HepG2 (cell line): ENCODE data around the gene TRIM42. TPM values are rescaled to one million over a fixed set of nuclear protein-coding genes. Genes with fewer than 3 reads are reported as not detected.
A peak's percentile ranks its signal among the peaks of the same experiment; 100 is the strongest.

Experiments
- CREBL2 ChIP-seq: sonication (generic); formaldehyde crosslinking; IDR thresholded peaks from 2 replicates; pipeline ENCODE4 v1.8.1; 2023; ENCODE audit warnings: missing genetic modification reagents, mild to moderate bottlenecking, borderline replicate concordance
- DNMT3B ChIP-seq: conservative IDR thresholded peaks from 2 replicates; pipeline ENCODE4 v1.6.1; 2016; ENCODE audit warnings: missing biosample characterization, control low read depth
- EHMT2 ChIP-seq: fragments of 200-600 bp; sonication (generic); IDR thresholded peaks from 2 replicates; pipeline ENCODE4 v1.7.0; 2017; ENCODE audit warnings: antibody characterized with exemption, low read depth, low read length, borderline replicate concordance
- FOXP1 ChIP-seq, 2 experiments: fragments of 450-650 bp in 1 of 2; IDR thresholded peaks; 2 replicates each; pipeline ENCODE4 v1.6.1; 2017 to 2018; ENCODE audit warnings: antibody characterized with exemption in 1 of 2
- HNF4G ChIP-seq, 2 experiments: sonication (generic) in 1 of 2; formaldehyde crosslinking in 1 of 2; IDR thresholded peaks; 2 replicates each; pipeline versions ENCODE4 v1.4.0 to v1.6.1; 2011 to 2020; ENCODE audit warnings: borderline replicate concordance in 2 of 2, low read depth in 2 of 2, mild to moderate bottlenecking in 2 of 2, low read length in 1 of 2, missing genetic modification reagents in 1 of 2, moderate library complexity in 1 of 2
- KDM5B ChIP-seq: sonication (generic); formaldehyde crosslinking; IDR thresholded peaks from 2 replicates; pipeline ENCODE4 v1.4.0; 2020; ENCODE audit warnings: missing genetic modification reagents, mild to moderate bottlenecking, borderline replicate concordance
- KLF16 ChIP-seq, 2 experiments: sonication (generic) in 1 of 2; formaldehyde crosslinking in 1 of 2; IDR thresholded peaks; 2 replicates each; pipeline versions ENCODE4 v1.6.1 to v1.8.0; 2016 to 2023; ENCODE audit warnings: missing genetic modification reagents in 2 of 2, missing compliant biosample characterization in 1 of 2
- MLXIP ChIP-seq: sonication (generic); formaldehyde crosslinking; IDR thresholded peaks from 2 replicates; pipeline ENCODE4 v1.9.0; 2021; ENCODE audit warnings: missing genetic modification reagents, borderline replicate concordance
- MYC ChIP-seq: sonication (generic); formaldehyde crosslinking; IDR thresholded peaks from 2 replicates; pipeline ENCODE4 v1.9.0; 2021; ENCODE audit warnings: missing genetic modification reagents, borderline replicate concordance
- PHF5A ChIP-seq: IDR thresholded peaks from one replicate; pipeline ENCODE4 v1.6.1; 2018; ENCODE audit warnings: low read depth, missing genetic modification reagents; ENCODE audit not compliant: unreplicated experiment
- REL ChIP-seq: sonication (generic); formaldehyde crosslinking; conservative IDR thresholded peaks from 2 replicates; pipeline ENCODE4 v1.8.0; 2022; ENCODE audit warnings: mild to moderate bottlenecking, missing genetic modification reagents, moderate library complexity
- RFXAP ChIP-seq: sonication (generic); formaldehyde crosslinking; IDR thresholded peaks from 2 replicates; pipeline ENCODE4 v1.4.0; 2020; ENCODE audit warnings: missing genetic modification reagents, borderline replicate concordance
- SIX1 ChIP-seq: sonication (generic); formaldehyde crosslinking; IDR thresholded peaks from 2 replicates; pipeline ENCODE4 v1.4.0; 2020; ENCODE audit warnings: missing genetic modification reagents, borderline replicate concordance
- SMYD3 ChIP-seq: sonication (generic); formaldehyde crosslinking; IDR thresholded peaks from 2 replicates; pipeline ENCODE4 v1.8.1; 2023; ENCODE audit warnings: mild to moderate bottlenecking, missing genetic modification reagents
- TSC22D2 ChIP-seq: sonication (generic); formaldehyde crosslinking; IDR thresholded peaks from 2 replicates; pipeline ENCODE4 v1.5.1; 2020; ENCODE audit warnings: missing genetic modification reagents, mild to moderate bottlenecking, borderline replicate concordance
- ZFP36L2 ChIP-seq: sonication (generic); formaldehyde crosslinking; IDR thresholded peaks from 2 replicates; pipeline ENCODE4 v1.4.0; 2020; ENCODE audit warnings: missing genetic modification reagents
- ZFY ChIP-seq: sonication (generic); formaldehyde crosslinking; IDR thresholded peaks from 2 replicates; pipeline ENCODE4 v1.4.0; 2020; ENCODE audit warnings: missing genetic modification reagents
- ZNF256 ChIP-seq: sonication (generic); formaldehyde crosslinking; conservative IDR thresholded peaks from 2 replicates; pipeline ENCODE4 v1.4.0; 2020; ENCODE audit warnings: missing genetic modification reagents
- ZNF260 ChIP-seq: sonication (generic); formaldehyde crosslinking; IDR thresholded peaks from 2 replicates; pipeline ENCODE4 v1.4.0; 2020; ENCODE audit warnings: missing genetic modification reagents, low read depth, mild to moderate bottlenecking, borderline replicate concordance
- ZNF556 ChIP-seq: sonication (generic); formaldehyde crosslinking; IDR thresholded peaks from 2 replicates; pipeline ENCODE4 v1.4.0; 2020; ENCODE audit warnings: mild to moderate bottlenecking, missing genetic modification reagents, borderline replicate concordance
- ZNF558 ChIP-seq: sonication (generic); formaldehyde crosslinking; IDR thresholded peaks from 2 replicates; pipeline ENCODE4 v1.9.0; 2022; ENCODE audit warnings: mild to moderate bottlenecking, missing genetic modification reagents, borderline replicate concordance
- ZNF747 ChIP-seq: sonication (generic); formaldehyde crosslinking; IDR thresholded peaks from 2 replicates; pipeline ENCODE4 v1.8.1; 2023; ENCODE audit warnings: missing genetic modification reagents, mild to moderate bottlenecking, borderline replicate concordance
- ZSCAN21 ChIP-seq: sonication (generic); formaldehyde crosslinking; IDR thresholded peaks from 2 replicates; pipeline ENCODE4 v1.8.0; 2022; ENCODE audit warnings: mild to moderate bottlenecking, missing genetic modification reagents, moderate library complexity, borderline replicate concordance
- polyA plus RNA-seq, 8 experiments: library from polyadenylated mRNA; depleted of rRNA in 3 of 8; stranded (reverse) in 7 of 8; unstranded in 1 of 8; fragments of >200 nt; fragmentation: Illumina TruSeq in 4 of 8; extraction: Trizol in 4 of 8; gene quantifications; 2 replicates each; pipeline versions ENCODE4 v1.2.1 to v1.2.3, GENCODE V29; 2011 to 2016; ENCODE audit warnings: low read depth in 4 of 8, missing spikeins in 1 of 8, mixed read lengths in 1 of 8; ENCODE audit not compliant: insufficient read depth in 1 of 8
- total RNA-seq, 5 experiments: library from RNA; depleted of rRNA; stranded (reverse); fragments of >200 nt; fragmentation: Illumina TruSeq; extraction: Trizol; gene quantifications; 2 replicates each; pipeline ENCODE4 v1.2.3, GENCODE V29; 2016; ENCODE audit warnings: low read depth in 1 of 5
- TF ChIP-seq, protein P1 (sequence below): sonication (generic); formaldehyde crosslinking; IDR thresholded peaks from 2 replicates; pipeline ENCODE4 v1.4.0; 2020; ENCODE audit warnings: missing genetic modification reagents

The TRIM42 gene
- total and polyA plus RNA-seq, 2 of the 13 experiments (the other 11 are each of a cell fraction or from before 2014, with no cell fraction given) = not detected

DNA sequence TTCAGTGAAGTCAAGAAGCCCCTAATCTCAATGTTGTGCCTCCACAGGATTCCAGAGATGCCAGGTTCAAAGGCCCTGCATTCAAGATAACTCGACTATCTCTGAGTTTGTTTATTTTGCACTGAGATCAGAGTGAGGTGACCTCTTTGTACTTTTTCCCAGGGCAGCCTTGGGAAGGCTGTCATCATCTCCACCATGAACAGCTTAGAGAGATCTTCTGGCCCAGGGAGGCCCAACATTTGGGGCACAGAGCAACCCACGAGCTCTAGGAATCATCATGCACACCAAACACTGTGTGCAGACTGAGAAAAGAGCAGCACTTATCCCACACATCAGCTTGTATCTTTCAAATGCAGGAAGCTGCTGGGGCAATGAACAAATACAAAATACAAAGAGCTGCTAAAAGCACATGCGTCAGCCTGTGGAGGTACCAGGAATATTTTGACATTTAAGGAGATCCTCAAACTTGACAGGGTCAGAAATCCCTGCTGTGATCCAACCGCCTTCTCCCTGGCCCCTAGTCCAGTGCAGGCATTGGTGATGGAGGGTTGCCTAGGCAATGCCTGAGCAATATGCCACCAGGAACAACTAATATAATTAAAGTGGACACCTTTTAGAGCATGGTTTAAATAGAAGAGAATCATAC lies 33.6 kb downstream of the TRIM42 start (continued):
- TF ChIP-seq CREBL2 (CRISPR knock-in tag) (no peak), ZNF558 (CRISPR knock-in tag) (0 out of 2 replicates have a peak, but pooled peaks have one; percentile 46), ZFY (CRISPR knock-in tag) (peak; percentile 44; the same call in 1 of the 2 replicates), HNF4G (IDR thresholded peaks at IDR 0.05; ENCODE audit: borderline replicate concordance, low read depth, low read length) (peak; percentile 75; the same call in 1 of the 2 replicates), HNF4G (CRISPR knock-in tag; IDR thresholded peaks at IDR 0.05; ENCODE audit: borderline replicate concordance, low read depth) (peak; percentile 17; the same call in 1 of the 2 replicates), PHF5A (no peak), KDM5B (no peak), TSC22D2 (CRISPR knock-in tag) (no peak), KLF16 (CRISPR knock-in tag; IDR thresholded peaks at IDR 0.05) (0 out of 4 replicates have a peak, but pooled peaks of 1 of the 2 experiments have one; percentile 25), MLXIP (CRISPR knock-in tag) (no peak), EHMT2 (no peak), SMYD3 (CRISPR knock-in tag) (0 out of 2 replicates have a peak, but pooled peaks have one; percentile 21), ZNF256 (CRISPR knock-in tag) (no peak), RFXAP (peak; percentile 27; the same call in 1 of the 2 replicates), ZNF556 (CRISPR knock-in tag) (no peak), DNMT3B (CRISPR knock-in tag) (no peak), MYC (CRISPR knock-in tag) (0 out of 2 replicates have a peak, but pooled peaks have one; percentile 16), ZNF260 (no peak), SIX1 (peak; percentile 34; the same call in 1 of the 2 replicates), ZNF747 (CRISPR knock-in tag) (0 out of 2 replicates have a peak, but pooled peaks have one; percentile 51), REL (no peak), ZSCAN21 (CRISPR knock-in tag) (no peak), FOXP1 (IDR thresholded peaks at IDR 0.05) (no peak), FOXP1 (CRISPR knock-in tag; IDR thresholded peaks at IDR 0.05) (peak; percentile 67), ZFP36L2 (no peak)
- TF ChIP-seq, protein P1, sequence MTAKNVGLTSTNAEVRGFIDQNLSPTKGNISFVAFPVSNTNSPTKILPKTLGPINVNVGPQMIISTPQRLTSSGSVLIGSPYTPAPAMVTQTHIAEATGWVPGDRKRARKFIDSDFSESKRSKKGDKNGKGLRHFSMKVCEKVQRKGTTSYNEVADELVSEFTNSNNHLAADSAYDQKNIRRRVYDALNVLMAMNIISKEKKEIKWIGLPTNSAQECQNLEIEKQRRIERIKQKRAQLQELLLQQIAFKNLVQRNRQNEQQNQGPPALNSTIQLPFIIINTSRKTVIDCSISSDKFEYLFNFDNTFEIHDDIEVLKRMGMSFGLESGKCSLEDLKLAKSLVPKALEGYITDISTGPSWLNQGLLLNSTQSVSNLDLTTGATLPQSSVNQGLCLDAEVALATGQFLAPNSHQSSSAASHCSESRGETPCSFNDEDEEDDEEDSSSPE (CRISPR knock-in tag) = no peak
